Neural cell (in vitro differentiated cells): ENCODE data around the gene DUOXA1. TPM values are rescaled to one million over a fixed set of nuclear protein-coding genes. Genes with fewer than 3 reads are reported as not detected.

Experiments
- H2AFZ ChIP-seq: fragments of 200-600, 300-800 bp; sonication (generic), shearing (Covaris generic); 2 replicates; pipeline ENCODE4 v1.6.0; 2014; ENCODE audit warnings: low read depth, mild to moderate bottlenecking, antibody characterized with exemption, low read length, moderate library complexity
- H3F3A ChIP-seq: fragments of 200-600 bp; shearing (Covaris generic); 2 replicates; pipeline ENCODE4 v1.6.1; 2016; ENCODE audit warnings: mild to moderate bottlenecking, moderate library complexity, mixed read lengths, antibody characterized with exemption, low read length; ENCODE audit not compliant: insufficient read depth, poor library complexity, severe bottlenecking
- H3K27ac ChIP-seq: fragments of 200-600, 300-800 bp; sonication (generic), shearing (Covaris generic); 2 replicates; pipeline ENCODE4 v1.5.1; 2014; ENCODE audit warnings: mild to moderate bottlenecking, low read length, moderate library complexity
- H3K27me3 ChIP-seq: fragments of 300-800, 200-600 bp; sonication (generic), shearing (Covaris generic); 2 replicates; pipeline ENCODE4 v1.6.0; 2014; ENCODE audit warnings: mild to moderate bottlenecking, low read depth, low read length, moderate library complexity; ENCODE audit not compliant: insufficient read depth
- H3K36me3 ChIP-seq: fragments of 300-800, 200-600 bp; sonication (generic), shearing (Covaris generic); 2 replicates; pipeline ENCODE4 v1.5.1; 2014; ENCODE audit warnings: mild to moderate bottlenecking, antibody characterized with exemption, low read length, moderate library complexity; ENCODE audit not compliant: insufficient read depth
- H3K4me2 ChIP-seq: fragments of 300-800, 200-600 bp; sonication (generic), shearing (Covaris generic); 2 replicates; pipeline ENCODE4 v1.6.0; 2014; ENCODE audit warnings: mild to moderate bottlenecking, low read length
- H3K4me3 ChIP-seq: fragments of 300-800, 200-600 bp; sonication (generic), shearing (Covaris generic); 2 replicates; pipeline ENCODE4 v1.5.1; 2014; ENCODE audit warnings: mild to moderate bottlenecking, low read length, moderate library complexity
- H3K79me2 ChIP-seq: fragments of 200-600 bp; shearing (Covaris generic); replicated peaks from 2 replicates; pipeline ENCODE4 v1.6.0; 2014; ENCODE audit warnings: mild to moderate bottlenecking, low read length, moderate library complexity; ENCODE audit not compliant: insufficient read depth
- H3K9ac ChIP-seq: fragments of 300-800, 200-600 bp; sonication (generic), shearing (Covaris generic); 2 replicates; pipeline ENCODE4 v1.6.1; 2016; ENCODE audit warnings: mild to moderate bottlenecking, low read length, mixed read lengths
- H3K9me2 ChIP-seq: fragments of 200-600 bp; shearing (Covaris generic); 2 replicates; pipeline ENCODE4 v1.6.1; 2016; ENCODE audit warnings: mild to moderate bottlenecking, low read length, mixed read lengths; ENCODE audit not compliant: insufficient read depth
- H3K9me3 ChIP-seq: fragments of 200-600, 300-800 bp; sonication (generic), shearing (Covaris generic); 2 replicates; pipeline ENCODE4 v1.6.1; 2016; ENCODE audit warnings: mild to moderate bottlenecking, mixed run types, low read length, moderate library complexity, mixed read lengths
- H4K20me1 ChIP-seq: fragments of 200-600 bp; shearing (Covaris generic); 2 replicates; pipeline ENCODE4 v1.6.1; 2016; ENCODE audit warnings: mild to moderate bottlenecking, mixed run types; ENCODE audit not compliant: insufficient read depth
- CTCF ChIP-seq: fragments of 450-650 bp; IDR thresholded peaks from 2 replicates; pipeline ENCODE4 v1.5.1; 2014; ENCODE audit warnings: antibody characterized with exemption, mild to moderate bottlenecking, moderate library complexity; ENCODE audit not compliant: poor library complexity, severe bottlenecking
- EP300 ChIP-seq: fragments of 450-650 bp; conservative IDR thresholded peaks from 2 replicates; pipeline ENCODE4 v1.6.1; 2014; ENCODE audit warnings: antibody characterized with exemption, mild to moderate bottlenecking, moderate library complexity; ENCODE audit not compliant: poor library complexity, severe bottlenecking
- EZH2 ChIP-seq: fragments of 200-600, 300-800 bp; shearing (Covaris generic), sonication (generic); IDR thresholded peaks from 2 replicates; pipeline ENCODE4 v1.6.1; 2014; ENCODE audit warnings: antibody characterized with exemption, low read length, borderline replicate concordance, mild to moderate bottlenecking; ENCODE audit not compliant: insufficient read depth, poor library complexity, severe bottlenecking
- MXI1 ChIP-seq: fragments of 450-650 bp; conservative IDR thresholded peaks from 2 replicates; pipeline ENCODE4 v1.6.1; 2014; ENCODE audit warnings: antibody characterized with exemption, mild to moderate bottlenecking; ENCODE audit not compliant: poor library complexity, severe bottlenecking
- POLR2AphosphoS5 ChIP-seq: IDR thresholded peaks from 2 replicates; pipeline ENCODE4 v1.6.1; 2012
- RAD21 ChIP-seq: fragments of 450-650 bp; conservative IDR thresholded peaks from 2 replicates; pipeline ENCODE4 v1.6.1; 2014; ENCODE audit warnings: antibody characterized with exemption, mild to moderate bottlenecking, moderate library complexity
- REST ChIP-seq: IDR thresholded peaks from 2 replicates; pipeline ENCODE4 v1.6.1; 2012; ENCODE audit warnings: borderline replicate concordance
- SMC3 ChIP-seq: fragments of 450-650 bp; conservative IDR thresholded peaks from 2 replicates; pipeline ENCODE4 v1.6.1; 2014; ENCODE audit warnings: antibody characterized with exemption, mild to moderate bottlenecking, moderate library complexity; ENCODE audit not compliant: poor library complexity
- TAF1 ChIP-seq: IDR thresholded peaks from 2 replicates; pipeline ENCODE4 v1.6.1; 2012; ENCODE audit warnings: low read depth
- polyA plus RNA-seq: library from polyadenylated mRNA; depleted of rRNA; stranded (reverse); fragments of >200 nt; gene quantifications from 2 replicates; pipeline ENCODE4 v1.2.3, GENCODE V29; 2014

Gene DUOXA1
- polyA plus RNA-seq, 1 donor from 2014 or later, result not detected

GRCh38 chr15:45100884-45101625 lies 28.6 kb downstream of the DUOXA1 start:
- Histone ChIP-seq H3K4me3 (no peak overlapping the region), H3K79me2 (no peaks in the 10 kb centered on the region), H3K4me2 (no peak overlapping the region), H3K9ac (no peak overlapping the region), H4K20me1 (no peaks in the 10 kb centered on the region), H3F3A (no peaks in the 10 kb centered on the region), H2AFZ (no peak overlapping the region), H3K27ac (no peak overlapping the region), H3K9me2 (no peaks in the 10 kb centered on the region), H3K36me3 (no peaks in the 10 kb centered on the region), H3K27me3 (no peaks in the 10 kb centered on the region), H3K9me3 (no peaks in the 10 kb centered on the region)
- TF ChIP-seq SMC3 (no peak), REST (no peak), EZH2 (no peak), MXI1 (no peak), CTCF (no peak), POLR2AphosphoS5 (no peak), RAD21 (no peak), EP300 (no peak), TAF1 (no peak)

GRCh38 chr15:45099549-45100165 lies 30.0 kb downstream of the DUOXA1 start:
- Histone ChIP-seq H3K79me2 (no peaks in the 10 kb centered on the region), H2AFZ (no peak overlapping the region), H3K4me2 (no peak overlapping the region), H3K27ac (no peak overlapping the region), H3F3A (no peaks in the 10 kb centered on the region), H3K36me3 (no peaks in the 10 kb centered on the region), H3K4me3 (no peak overlapping the region), H3K27me3 (no peaks in the 10 kb centered on the region), H4K20me1 (no peaks in the 10 kb centered on the region), H3K9me2 (no peaks in the 10 kb centered on the region), H3K9ac (no peak overlapping the region), H3K9me3 (no peaks in the 10 kb centered on the region)
- no peak for TF ChIP-seq POLR2AphosphoS5
- no peak for TF ChIP-seq EP300
- TF ChIP-seq SMC3, result no peak
- no peak for TF ChIP-seq EZH2
- no peak for TF ChIP-seq RAD21
- no peak for TF ChIP-seq CTCF
- TF ChIP-seq TAF1, result no peak
- no peak for TF ChIP-seq MXI1
- no peak for TF ChIP-seq REST
